HG03521 (cell line): ENCODE results near the gene ARID1B.

Experiments used
- ATAC-seq: cut with Tn5 transposase; IDR thresholded peaks from one replicate; pipeline ENCODE4 v1.9.1; 2021; ENCODE audit warnings: mild to moderate bottlenecking, moderate library complexity; ENCODE audit not compliant: unreplicated experiment

The ARID1B gene

DNA sequence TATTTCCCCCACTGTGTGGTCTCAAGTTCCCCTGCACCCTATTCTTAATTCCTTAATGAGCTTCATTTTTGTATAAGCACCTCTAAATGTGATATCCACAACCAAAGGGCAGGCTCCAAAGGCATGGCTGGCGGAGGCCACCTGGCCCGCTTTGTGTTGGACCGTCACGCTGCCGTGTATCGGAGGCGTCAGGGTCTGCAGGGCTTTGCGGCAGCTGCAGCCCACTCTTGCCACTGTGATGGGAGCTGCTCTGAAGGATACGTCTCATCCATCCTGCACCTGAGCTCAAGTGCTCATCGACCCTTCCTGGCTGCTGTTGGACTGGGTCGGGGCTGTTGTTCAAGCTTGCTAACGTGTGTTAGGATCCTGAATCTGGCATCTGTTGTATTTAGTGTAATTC, 177.6 kb downstream of the ARID1B start:
- no peak for ATAC-seq

DNA sequence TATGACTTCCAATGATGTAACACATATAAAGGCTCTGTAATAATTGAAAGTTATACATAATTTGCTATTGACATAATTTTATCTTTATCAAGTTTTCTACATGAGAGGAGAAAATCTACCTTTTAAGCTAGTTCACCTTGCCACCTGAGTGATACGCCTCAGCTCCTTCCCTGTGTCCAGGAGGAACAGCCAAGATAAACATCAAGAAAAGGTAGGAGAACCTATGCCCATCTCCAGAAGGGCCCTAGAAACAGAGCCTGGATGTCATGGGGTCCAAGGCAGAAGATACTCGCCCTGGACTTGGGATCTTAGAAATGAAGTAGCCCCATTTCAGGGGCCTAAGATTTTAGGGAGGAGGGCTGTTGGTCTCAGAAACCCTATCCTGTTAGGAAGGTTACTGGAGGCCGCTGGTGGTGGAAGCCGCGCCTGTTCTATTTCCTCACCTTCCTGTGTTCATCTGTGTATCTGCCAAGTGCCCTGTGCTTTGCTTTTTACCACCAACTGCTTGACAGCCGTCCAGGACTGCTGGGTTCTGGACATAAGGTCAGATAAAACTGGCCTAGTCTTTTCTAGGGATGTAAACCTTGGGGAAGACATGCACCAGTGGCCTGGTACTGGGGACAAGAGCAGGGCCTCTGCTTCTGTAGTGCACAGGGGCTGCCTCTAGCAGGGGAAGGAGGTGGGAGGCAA, 178.5 kb downstream of the ARID1B start:
- ATAC-seq: no peak

- no peak for ATAC-seq
Measured at GRCh38 chr6:156956286-156956685, 179.1 kb downstream of the ARID1B start.

DNA sequence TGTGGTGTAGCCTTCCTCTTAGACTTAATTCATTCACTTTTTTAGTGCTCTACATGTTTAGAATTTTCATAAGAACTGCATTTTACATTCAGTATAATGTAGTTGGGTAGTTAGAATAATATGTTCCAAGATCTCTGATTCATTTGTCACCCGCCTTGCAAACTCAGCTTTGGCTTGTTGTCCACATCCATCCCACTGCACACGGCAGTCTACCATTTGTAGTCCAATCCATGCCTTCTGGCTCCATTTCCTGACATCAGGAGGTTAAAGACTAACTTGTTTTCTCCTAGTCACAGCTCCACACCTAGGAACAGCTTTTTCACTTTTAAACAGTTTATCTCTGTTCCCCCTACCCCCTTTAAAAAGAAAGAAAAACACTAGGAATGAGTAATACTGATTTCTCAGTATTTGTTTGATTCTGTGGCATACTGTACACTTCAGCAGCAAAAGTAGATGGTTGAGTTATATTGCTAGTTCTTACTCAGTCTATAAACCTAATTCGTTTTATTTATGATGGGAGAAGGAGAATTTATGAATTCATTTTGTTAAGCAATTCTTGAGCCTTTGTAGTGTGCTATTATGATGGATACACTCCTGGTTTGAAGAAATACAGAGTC, 180.9 kb downstream of the ARID1B start:
- ATAC-seq: no peak

- no peak for ATAC-seq
Measured at GRCh38 chr6:156960525-156960924, 183.3 kb downstream of the ARID1B start.

GRCh38 chr6:156961282-156961892, 184.2 kb downstream of the ARID1B start:
- ATAC-seq: no peak

- no peak for ATAC-seq
Measured at GRCh38 chr6:156963712-156964700, 186.8 kb downstream of the ARID1B start.

DNA sequence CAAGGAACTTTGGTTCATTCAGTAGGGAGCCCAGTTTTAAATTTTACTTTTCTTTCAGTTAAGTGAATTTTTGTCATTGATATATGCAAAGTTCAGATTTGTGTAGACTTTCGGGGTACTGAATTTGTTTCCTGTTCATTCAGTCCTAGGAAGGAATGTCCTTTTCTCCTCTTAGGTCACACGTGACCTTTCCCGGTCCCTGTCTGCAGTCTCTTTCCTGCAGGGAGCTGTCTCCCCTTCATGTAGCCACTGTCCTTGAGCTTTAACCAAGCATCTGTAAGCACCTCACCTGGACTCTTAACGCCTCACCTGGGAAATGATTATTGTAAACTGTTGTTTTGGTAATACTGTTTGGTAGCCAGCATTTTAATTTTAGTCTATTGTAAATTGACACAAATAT, 190.7 kb downstream of the ARID1B start:
- ATAC-seq: no peak

- ATAC-seq: no peak
Measured at GRCh38 chr6:156969233-156969632, 192.1 kb downstream of the ARID1B start.

- no peak for ATAC-seq
Measured at GRCh38 chr6:156970595-156971112, 193.5 kb downstream of the ARID1B start.

- ATAC-seq: no peak
Measured at GRCh38 chr6:156971153-156971885, 194.1 kb downstream of the ARID1B start.

DNA sequence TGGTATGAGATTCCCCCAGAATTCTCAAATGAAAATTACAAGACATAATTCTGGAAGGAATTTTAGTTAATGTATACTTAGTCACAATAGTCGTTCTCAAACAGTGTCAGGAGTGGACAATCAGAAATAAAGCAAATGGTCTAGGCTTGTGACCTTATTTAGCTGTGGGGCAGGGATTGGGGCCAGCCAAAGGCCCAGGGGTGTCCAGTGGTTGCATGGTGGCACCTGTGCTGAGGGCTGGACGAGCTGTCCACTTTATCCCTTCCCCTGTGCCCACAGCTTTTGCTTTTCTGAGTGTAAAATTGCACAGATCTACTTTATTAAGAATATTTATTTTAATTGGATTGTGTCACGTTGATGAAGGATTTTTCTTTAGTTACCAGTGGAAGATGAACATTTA, 195.0 kb downstream of the ARID1B start:
- ATAC-seq: no peak

DNA sequence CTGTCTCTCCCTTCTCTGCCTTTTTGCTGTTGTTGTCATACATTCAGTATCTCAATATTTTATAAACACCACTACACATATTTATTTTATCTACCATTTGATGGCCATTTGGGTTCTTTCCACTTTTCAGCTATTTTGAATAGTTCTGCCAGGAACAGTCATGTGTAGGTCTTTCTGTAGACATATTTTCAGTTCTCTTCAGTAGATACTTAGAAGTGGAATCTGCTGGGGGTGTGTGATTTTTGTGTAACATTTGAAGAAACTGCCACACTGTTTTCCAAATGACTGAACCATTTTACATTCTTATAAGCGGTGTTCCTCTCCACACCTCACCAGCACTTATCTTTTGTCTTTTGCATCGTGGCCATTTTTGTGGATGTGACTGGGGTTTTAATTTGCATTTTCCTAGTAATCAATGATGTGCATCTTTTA, 197.7 kb downstream of the ARID1B start:
- ATAC-seq: no peak

GRCh38 chr6:156975414-156975813, 198.2 kb downstream of the ARID1B start:
- ATAC-seq: no peak

- peak; percentile 36 for ATAC-seq
Measured at GRCh38 chr6:156976216-156977127, 199.3 kb downstream of the ARID1B start.

DNA sequence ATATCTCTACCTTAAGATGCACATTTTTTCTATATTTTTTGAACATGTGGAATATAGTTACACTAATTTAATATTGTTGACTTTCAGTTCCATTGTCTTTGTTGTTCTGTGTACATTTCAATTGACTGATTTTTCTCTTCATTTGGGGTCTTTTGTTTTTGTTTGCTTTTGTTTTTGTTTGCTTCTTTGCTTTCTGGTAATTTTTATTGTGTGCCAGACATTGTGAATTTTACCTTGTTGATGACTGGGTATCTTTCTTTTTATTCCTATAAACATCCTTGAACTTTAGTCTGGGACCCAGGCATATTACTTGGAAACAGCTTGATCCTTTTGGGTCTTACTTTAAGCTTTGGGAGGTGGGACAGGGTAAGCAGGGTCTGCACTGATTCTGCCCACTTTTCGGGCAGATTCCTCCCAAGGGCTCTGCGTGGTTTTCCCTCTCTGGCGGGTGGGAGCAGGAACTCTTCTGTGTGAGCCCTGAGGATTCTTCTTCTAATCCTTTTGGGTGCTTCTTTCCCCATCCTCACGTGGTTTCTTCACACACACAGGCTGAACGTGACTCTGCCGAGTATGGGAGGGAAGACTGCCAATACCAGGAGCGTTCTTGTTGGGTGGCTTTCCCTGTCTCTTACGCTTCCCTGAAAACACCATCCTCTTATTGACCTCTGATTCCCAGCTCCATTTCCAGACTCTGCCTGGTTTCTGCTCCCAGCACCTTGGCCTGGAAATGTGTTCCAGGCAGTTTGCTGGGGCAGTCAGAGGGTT, 200.5 kb downstream of the ARID1B start:
- no peak for ATAC-seq

- ATAC-seq: peak; percentile 34
Measured at GRCh38 chr6:156978948-156979347, 201.8 kb downstream of the ARID1B start.

DNA sequence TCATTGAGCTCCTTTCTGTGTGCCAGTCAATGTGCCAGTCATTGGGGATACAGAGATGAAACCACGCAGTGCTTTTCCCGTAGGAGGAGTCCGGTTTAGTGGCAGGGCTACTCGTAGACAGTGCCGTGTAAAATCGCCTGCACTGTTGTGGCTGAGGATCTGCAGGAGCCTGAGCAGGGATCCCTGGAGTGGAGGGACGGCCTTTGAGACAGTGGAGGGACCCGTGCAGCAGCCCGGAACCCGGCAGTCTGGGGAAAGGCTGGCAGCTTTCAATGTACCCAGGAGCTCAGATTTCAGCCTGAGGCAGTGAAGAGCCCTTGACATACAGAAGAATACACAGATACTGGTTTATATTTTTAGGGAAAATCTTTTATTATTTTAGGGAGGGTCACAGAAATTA, 203.3 kb downstream of the ARID1B start:
- ATAC-seq: no peak
